LNCAP (cell line): ENCODE results near the gene GRID1.

Experiments
- CTCF ChIP-seq: fragments of 450-650 bp; IDR thresholded peaks from 2 replicates; pipeline ENCODE4 v1.5.1; 2017; ENCODE audit warnings: mild to moderate bottlenecking

GRID1 gene

GRCh38 chr10:86375204-86375603 is 8.6 kb upstream of the GRID1 start:
- TF ChIP-seq CTCF, result no peak

DNA sequence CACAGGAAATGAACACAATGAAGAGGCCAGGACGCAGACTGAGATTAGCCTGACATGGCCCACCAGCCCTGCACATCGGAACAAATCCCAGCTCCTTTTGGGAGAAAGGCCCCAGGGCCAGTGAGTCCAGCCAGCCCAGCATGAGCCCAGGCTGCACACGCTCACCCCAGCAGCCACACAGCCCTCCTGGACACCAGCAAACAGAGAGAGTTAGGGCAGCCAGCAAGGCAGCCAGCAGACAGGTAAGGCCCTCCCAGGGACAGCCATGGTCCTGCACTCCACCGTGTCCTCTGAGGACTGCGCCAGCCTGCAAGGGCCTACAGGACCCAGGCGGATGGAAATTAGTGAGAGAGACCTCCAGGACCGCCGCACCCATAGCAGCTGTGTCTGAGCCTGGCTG is 8.1 kb upstream of the GRID1 start:
- TF ChIP-seq CTCF, result no peak

- TF ChIP-seq CTCF, result no peak
These were observed 7.2 kb upstream of the GRID1 start for GRCh38 chr10:86373828-86374227.

- TF ChIP-seq CTCF, result no peak
These were observed 6.7 kb upstream of the GRID1 start for GRCh38 chr10:86373251-86373650.

- TF ChIP-seq CTCF, result no peak
These were observed 6.2 kb upstream of the GRID1 start for GRCh38 chr10:86372784-86373239.

DNA sequence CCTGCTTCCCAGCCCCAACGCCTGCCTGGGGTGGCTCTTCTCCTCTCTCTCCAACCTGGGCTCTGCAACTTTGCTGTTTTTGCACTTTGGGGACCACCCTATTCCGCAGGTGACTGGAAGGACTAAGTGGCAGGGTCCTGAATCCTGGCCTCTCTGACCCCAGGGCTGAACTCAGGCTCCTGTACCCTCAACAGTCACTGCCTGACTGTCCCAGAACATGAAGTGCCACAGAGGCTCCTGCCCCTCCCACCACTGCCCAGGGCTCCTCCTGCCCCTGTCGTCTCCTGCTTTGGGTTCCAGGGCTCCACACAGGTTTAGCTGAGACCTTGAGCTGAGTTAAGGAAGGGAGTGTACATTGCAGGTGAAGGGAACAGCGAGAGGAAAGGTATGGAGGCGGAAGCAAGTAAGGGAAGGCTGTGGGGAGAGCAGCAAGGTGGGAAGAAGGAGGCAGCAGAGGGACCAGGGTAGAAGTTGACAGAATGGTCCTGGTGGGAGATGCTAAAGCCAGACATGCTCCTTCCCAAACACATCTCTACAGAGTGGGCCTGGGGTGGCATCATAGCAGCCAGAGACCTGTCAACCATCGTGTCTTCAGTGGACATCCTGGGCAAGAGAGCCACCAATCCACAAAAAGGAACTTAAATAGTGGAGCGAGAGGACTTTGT is 5.7 kb upstream of the GRID1 start:
- TF ChIP-seq CTCF, result no peak

GRCh38 chr10:86371691-86372090 is 5.1 kb upstream of the GRID1 start:
- TF ChIP-seq CTCF, result no peak

- TF ChIP-seq CTCF, result no peak
These were observed 4.5 kb upstream of the GRID1 start for GRCh38 chr10:86371116-86371515.
